GM19025 (cell line): ENCODE results near the gene WDR70.
"Not testable (repeated sequence)": the region's sequence is repeated elsewhere in the genome, so short reads cannot be mapped to it uniquely, and the experiment has no call there.

Experiments used
- ATAC-seq: cut with Tn5 transposase; IDR thresholded peaks from one replicate; pipeline ENCODE4 v1.9.1; 2021; ENCODE audit warnings: mild to moderate bottlenecking, low read depth, moderate library complexity; ENCODE audit not compliant: unreplicated experiment

The WDR70 gene

GRCh38 chr5:37506722-37507121 is 127.6 kb downstream of the WDR70 start:
- ATAC-seq, result no peak

GRCh38 chr5:37511646-37512045 is 132.5 kb downstream of the WDR70 start:
- ATAC-seq, result no peak

GRCh38 chr5:37514946-37515345 is 135.8 kb downstream of the WDR70 start:
- ATAC-seq, result no peak

GRCh38 chr5:37517686-37518085 is 138.6 kb downstream of the WDR70 start:
- no peak for ATAC-seq

- not testable (repeated sequence) for ATAC-seq
These were observed 139.2 kb downstream of the WDR70 start for GRCh38 chr5:37518356-37518755.

- ATAC-seq, result no peak
These were observed 140.2 kb downstream of the WDR70 start for GRCh38 chr5:37519304-37519703.

GRCh38 chr5:37519807-37520206 is 140.7 kb downstream of the WDR70 start:
- no peak for ATAC-seq

- no peak for ATAC-seq
These were observed 141.7 kb downstream of the WDR70 start for GRCh38 chr5:37520811-37521210.

GRCh38 chr5:37532976-37533740 is 154.0 kb downstream of the WDR70 start:
- ATAC-seq, result no peak

- no peak for ATAC-seq
These were observed 154.7 kb downstream of the WDR70 start for GRCh38 chr5:37533851-37534250.

GRCh38 chr5:37539459-37539858 is 160.3 kb downstream of the WDR70 start:
- no peak for ATAC-seq

GRCh38 chr5:37543216-37543615 is 164.1 kb downstream of the WDR70 start:
- ATAC-seq, result no peak

- ATAC-seq, result no peak
These were observed 170.3 kb downstream of the WDR70 start for GRCh38 chr5:37549411-37549810.

- ATAC-seq, result no peak
These were observed 173.0 kb downstream of the WDR70 start for GRCh38 chr5:37552161-37552560.

- no peak for ATAC-seq
These were observed 173.9 kb downstream of the WDR70 start for GRCh38 chr5:37552770-37553719.

GRCh38 chr5:37553720-37554404 is 174.7 kb downstream of the WDR70 start:
- ATAC-seq, result no peak

- no peak for ATAC-seq
These were observed 175.3 kb downstream of the WDR70 start for GRCh38 chr5:37554405-37554739.

GRCh38 chr5:37554938-37555337 is 175.8 kb downstream of the WDR70 start:
- no peak for ATAC-seq

- no peak for ATAC-seq
These were observed 178.7 kb downstream of the WDR70 start for GRCh38 chr5:37557734-37558293.

- no peak for ATAC-seq
These were observed 186.0 kb downstream of the WDR70 start for GRCh38 chr5:37565062-37565670.
